Measurements from ENCODE around the gene FBXO33.

GRCh38 chr14:39367387-39367751, 64.9 kb downstream of the FBXO33 start:
- TF ChIP-seq CHD2 (IDR thresholded peaks at IDR 0.05; ENCODE audit: low read length), result no peak
- no peak for TF ChIP-seq ZNF274 (IDR thresholded peaks at IDR 0.05; ENCODE audit: borderline replicate concordance, extremely low read depth, low read length)
- no peak for TF ChIP-seq CTCF (IDR thresholded peaks at IDR 0.05; ENCODE audit: control extremely low read depth in 1 of 3, insufficient read depth in 1 of 3, low read depth in 1 of 3, low read length in 3 of 3)
- TF ChIP-seq RFX5 (IDR thresholded peaks at IDR 0.05; ENCODE audit: borderline replicate concordance, low read depth, low read length), result no peak
- TF ChIP-seq POLR2A (IDR thresholded peaks at IDR 0.05; ENCODE audit: control extremely low read depth in 1 of 2, low read depth in 2 of 2, low read length in 2 of 2), result no peak
- TF ChIP-seq POLR2AphosphoS5 (IDR thresholded peaks at IDR 0.05; ENCODE audit: low read depth, low read length), result no peak
- TF ChIP-seq ATF2 (IDR thresholded peaks at IDR 0.05; ENCODE audit: low read length), result no peak
- TF ChIP-seq YY1 (IDR thresholded peaks at IDR 0.05; ENCODE audit: low read depth, low read length), result no peak
- no peak for TF ChIP-seq USF2 (IDR thresholded peaks at IDR 0.05; ENCODE audit: low read length)
- TF ChIP-seq HDAC2 (IDR thresholded peaks at IDR 0.05; ENCODE audit: borderline replicate concordance in 1 of 2, low read depth in 2 of 2, low read length in 2 of 2), result no peak
- no peak for TF ChIP-seq MAX (IDR thresholded peaks at IDR 0.05)
- TF ChIP-seq EZH2 (IDR thresholded peaks at IDR 0.05; ENCODE audit: low read depth, low read length, severe bottlenecking), result no peak
- no peak for TF ChIP-seq TCF12 (IDR thresholded peaks at IDR 0.05; ENCODE audit: low read depth, low read length)

Measured in H1 (cell line).